NB4 (cell line): ENCODE data around the gene SHC2.

Source experiments
- POLR2A ChIP-seq: IDR thresholded peaks from 2 replicates; pipeline ENCODE4 v1.6.1; 2011; ENCODE audit warnings: mild to moderate bottlenecking; ENCODE audit not compliant: insufficient read length; ENCODE audit errors: extremely low read depth
- TF ChIP-seq, protein P1 (sequence below): IDR thresholded peaks from one replicate; pipeline ENCODE4 v1.5.1; 2012; ENCODE audit warnings: low read depth, low read length

DNA sequence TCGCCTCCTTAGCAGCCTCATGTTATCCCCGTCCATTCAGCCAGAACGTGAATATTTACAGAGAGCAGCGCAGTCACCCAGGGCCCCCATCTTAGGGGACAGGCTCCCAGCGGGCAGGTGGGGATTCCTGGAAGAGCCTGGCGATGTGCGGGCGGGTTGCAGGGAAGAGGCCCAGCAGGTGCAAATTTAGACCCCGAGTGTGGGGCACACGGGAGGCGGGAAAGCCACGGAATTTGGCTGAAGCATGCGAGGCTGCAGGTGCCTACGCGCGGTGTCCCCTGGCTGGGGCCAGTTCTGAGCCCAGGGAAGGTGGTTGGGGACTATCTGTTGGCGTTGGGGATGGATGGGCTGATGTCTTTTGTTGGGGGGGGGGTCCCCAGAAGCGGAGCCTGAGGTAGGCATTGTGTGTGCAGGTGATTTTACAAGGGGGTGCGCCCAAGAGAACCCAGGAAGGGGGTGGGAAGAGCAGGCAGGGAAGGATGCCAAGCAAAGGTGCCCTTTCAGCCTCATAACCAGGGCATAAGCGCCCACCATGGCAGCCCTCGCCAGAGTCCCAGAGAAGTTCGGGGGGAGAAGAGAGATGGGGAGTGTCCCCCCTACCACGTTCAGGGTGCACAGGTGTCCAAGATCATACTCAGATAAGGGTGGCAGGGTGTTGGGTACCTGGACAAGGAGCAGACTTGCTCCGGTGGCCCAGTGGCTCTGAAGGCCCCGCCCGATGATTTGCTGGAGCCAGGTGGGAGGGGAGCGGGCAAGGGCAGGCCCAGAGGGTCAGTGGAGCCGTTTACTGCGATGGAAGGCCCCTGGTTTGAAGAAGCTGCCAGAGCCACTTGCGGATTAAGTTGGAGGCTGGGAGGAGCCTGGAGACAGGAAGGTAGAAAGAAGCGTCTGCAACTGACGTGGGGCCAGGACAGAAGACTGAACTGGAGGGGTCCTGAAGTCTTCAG, 47.6 kb upstream of the SHC2 start:
- TF ChIP-seq, protein P1, sequence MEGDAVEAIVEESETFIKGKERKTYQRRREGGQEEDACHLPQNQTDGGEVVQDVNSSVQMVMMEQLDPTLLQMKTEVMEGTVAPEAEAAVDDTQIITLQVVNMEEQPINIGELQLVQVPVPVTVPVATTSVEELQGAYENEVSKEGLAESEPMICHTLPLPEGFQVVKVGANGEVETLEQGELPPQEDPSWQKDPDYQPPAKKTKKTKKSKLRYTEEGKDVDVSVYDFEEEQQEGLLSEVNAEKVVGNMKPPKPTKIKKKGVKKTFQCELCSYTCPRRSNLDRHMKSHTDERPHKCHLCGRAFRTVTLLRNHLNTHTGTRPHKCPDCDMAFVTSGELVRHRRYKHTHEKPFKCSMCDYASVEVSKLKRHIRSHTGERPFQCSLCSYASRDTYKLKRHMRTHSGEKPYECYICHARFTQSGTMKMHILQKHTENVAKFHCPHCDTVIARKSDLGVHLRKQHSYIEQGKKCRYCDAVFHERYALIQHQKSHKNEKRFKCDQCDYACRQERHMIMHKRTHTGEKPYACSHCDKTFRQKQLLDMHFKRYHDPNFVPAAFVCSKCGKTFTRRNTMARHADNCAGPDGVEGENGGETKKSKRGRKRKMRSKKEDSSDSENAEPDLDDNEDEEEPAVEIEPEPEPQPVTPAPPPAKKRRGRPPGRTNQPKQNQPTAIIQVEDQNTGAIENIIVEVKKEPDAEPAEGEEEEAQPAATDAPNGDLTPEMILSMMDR, result no peak
- no peak for TF ChIP-seq POLR2A
